Natural killer cell (primary cell): ENCODE results near the gene DYNLL2. TPM values are rescaled to one million over a fixed set of nuclear protein-coding genes. Genes with fewer than 3 reads are reported as not detected.
"Not testable (repeated sequence)": the region's sequence is repeated elsewhere in the genome, so short reads cannot be mapped to it uniquely, and the experiment has no call there.

Source experiments
- ATAC-seq, 3 donors: fragments of 150-1000 bp in 2 of 3; fragments of 200-7000 bp in 1 of 3; cut with Tn5 transposase; 1 replicate in 1 of 3; 2 replicates in 2 of 3; pipeline ENCODE4 v1.10.0; 2021; ENCODE audit warnings: mild to moderate bottlenecking in 2 of 3, moderate library complexity in 2 of 3
- DNase-seq, 2 donors: peaks; one replicate each; pipeline versions ENCODE4 v3.0.0 to v3.0.0-alpha.2; 2013 to 2021; ENCODE audit warnings: mixed read lengths in 1 of 2
- H3K27ac ChIP-seq: one replicate; pipeline ENCODE4 v1.5.1; 2013; ENCODE audit warnings: mild to moderate bottlenecking, low read length
- H3K27me3 ChIP-seq: one replicate; pipeline ENCODE4 v1.6.1; 2013; ENCODE audit warnings: low read length; ENCODE audit not compliant: control insufficient read depth, insufficient read depth
- H3K36me3 ChIP-seq: one replicate; pipeline ENCODE4 v1.6.1; 2013; ENCODE audit warnings: low read length; ENCODE audit not compliant: control insufficient read depth, insufficient read depth
- H3K4me1 ChIP-seq: one replicate; pipeline ENCODE4 v1.6.1; 2013; ENCODE audit warnings: low read length; ENCODE audit not compliant: control insufficient read depth, insufficient read depth
- H3K4me3 ChIP-seq: one replicate; pipeline ENCODE4 v1.5.1; 2013; ENCODE audit warnings: low read length
- H3K9me3 ChIP-seq: one replicate; pipeline ENCODE4 v1.6.1; 2013; ENCODE audit warnings: low read length; ENCODE audit not compliant: control insufficient read depth, insufficient read depth
- H3K27ac Mint-ChIP-seq, 2 donors: one replicate each; pipeline ENCODE4 v1.8.0; 2022; ENCODE audit warnings: mild to moderate bottlenecking in 2 of 2, mixed read lengths in 2 of 2, moderate library complexity in 1 of 2
- H3K27me3 Mint-ChIP-seq, 2 donors: one replicate each; pipeline ENCODE4 v1.8.0; 2022; ENCODE audit warnings: low read depth in 2 of 2, mixed read lengths in 2 of 2
- H3K36me3 Mint-ChIP-seq: one replicate; pipeline ENCODE4 v1.8.0; 2022; ENCODE audit warnings: mixed read lengths
- H3K4me1 Mint-ChIP-seq, 2 donors: one replicate each; pipeline ENCODE4 v1.8.0; 2022; ENCODE audit warnings: mixed read lengths in 2 of 2
- H3K4me3 Mint-ChIP-seq: one replicate; pipeline ENCODE4 v1.8.0; 2022; ENCODE audit warnings: mild to moderate bottlenecking, moderate library complexity, mixed read lengths
- H3K9me3 Mint-ChIP-seq, 2 donors: one replicate each; pipeline ENCODE4 v1.8.0; 2022; ENCODE audit warnings: mixed read lengths in 2 of 2
- WGBS: methylation state at CpG from one replicate; pipeline ENCODE4 v1.1.7; 2013; ENCODE audit warnings: missing lambda C conversion rate; ENCODE audit not compliant: insufficient coverage; 5-methylcytosine and 5-hydroxymethylcytosine counted together
- intact Hi-C: fragments of 100-400 bp; cut with micrococcal nuclease; formaldehyde crosslinking; loops from one replicate; pipeline ENCODE4 v1.14.2; 2022
- total RNA-seq, 4 donors: library from RNA; stranded (reverse); fragments of 120-200 nt in 1 of 4; gene quantifications; one replicate each; pipeline versions ENCODE4 v1.2.3 to v1.2.4, GENCODE V29; 2013 to 2022
- TF ChIP-seq, protein P1 (sequence below): fragments of 200-600 bp; IDR thresholded peaks from one replicate; pipeline ENCODE4 v1.8.0; 2022; ENCODE audit warnings: antibody characterized with exemption

The DYNLL2 gene
- total RNA-seq, 3 donors from 2014 or later (not counting 1 experiment from before 2014, with no cell fraction given), result 25.6 to 37.0 (median 36.1) TPM

GRCh38 chr17:58066401-58066800 is 16.8 kb upstream of the DYNLL2 start:
- TF ChIP-seq, protein P1, sequence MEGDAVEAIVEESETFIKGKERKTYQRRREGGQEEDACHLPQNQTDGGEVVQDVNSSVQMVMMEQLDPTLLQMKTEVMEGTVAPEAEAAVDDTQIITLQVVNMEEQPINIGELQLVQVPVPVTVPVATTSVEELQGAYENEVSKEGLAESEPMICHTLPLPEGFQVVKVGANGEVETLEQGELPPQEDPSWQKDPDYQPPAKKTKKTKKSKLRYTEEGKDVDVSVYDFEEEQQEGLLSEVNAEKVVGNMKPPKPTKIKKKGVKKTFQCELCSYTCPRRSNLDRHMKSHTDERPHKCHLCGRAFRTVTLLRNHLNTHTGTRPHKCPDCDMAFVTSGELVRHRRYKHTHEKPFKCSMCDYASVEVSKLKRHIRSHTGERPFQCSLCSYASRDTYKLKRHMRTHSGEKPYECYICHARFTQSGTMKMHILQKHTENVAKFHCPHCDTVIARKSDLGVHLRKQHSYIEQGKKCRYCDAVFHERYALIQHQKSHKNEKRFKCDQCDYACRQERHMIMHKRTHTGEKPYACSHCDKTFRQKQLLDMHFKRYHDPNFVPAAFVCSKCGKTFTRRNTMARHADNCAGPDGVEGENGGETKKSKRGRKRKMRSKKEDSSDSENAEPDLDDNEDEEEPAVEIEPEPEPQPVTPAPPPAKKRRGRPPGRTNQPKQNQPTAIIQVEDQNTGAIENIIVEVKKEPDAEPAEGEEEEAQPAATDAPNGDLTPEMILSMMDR, result no peak
- ATAC-seq (no peak), DNase-seq (no peak)
- no peak overlapping the region for H3K4me3 ChIP-seq
- Mint-ChIP-seq H3K36me3 (no peaks in the 10 kb centered on the region), H3K27me3 (peaks cover 18 to 24% of the 10 kb centered on the region in 2 donors), H3K4me1 (no peaks in the 10 kb centered on the region), H3K27ac (no peak overlapping the region), H3K9me3 (no peaks in the 10 kb centered on the region), H3K4me3 (no peak overlapping the region)
- intact Hi-C loops, result no loop called here
- no peaks in the 10 kb centered on the region for H3K36me3 ChIP-seq
- H3K27me3 ChIP-seq, result peaks cover 3% of the 10 kb centered on the region
- H3K9me3 ChIP-seq, result no peaks in the 10 kb centered on the region
- no peak overlapping the region for H3K27ac ChIP-seq
- no peaks in the 10 kb centered on the region for H3K4me1 ChIP-seq
- WGBS, result 56% methylated on average over 4 of the region's 4 CpGs

DNA sequence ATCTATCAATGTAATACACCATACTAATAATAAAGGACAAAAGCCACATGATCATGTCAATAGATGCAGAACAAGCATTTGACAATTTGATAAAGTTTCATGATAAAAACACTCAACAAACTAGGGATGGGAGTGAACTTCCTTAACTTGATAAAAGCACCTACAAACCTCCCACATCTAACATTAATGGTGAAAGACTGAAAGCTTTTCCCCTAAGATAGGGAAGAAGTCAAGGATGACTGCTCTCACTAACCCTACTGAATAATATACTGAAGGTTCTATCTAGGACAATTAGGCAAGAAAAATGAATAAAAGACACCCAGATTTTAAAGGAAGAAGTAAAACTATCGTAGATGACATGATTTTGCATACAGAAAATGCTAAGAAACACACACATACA is 10.4 kb upstream of the DYNLL2 start:
- DNase-seq, result no peak
- peaks cover 21 to 46% of the 10 kb centered on the region in 2 donors for H3K27me3 Mint-ChIP-seq
- no peak for ATAC-seq
- Histone ChIP-seq H3K27me3 (peaks cover 3% of the 10 kb centered on the region), H3K4me1 (no peaks in the 10 kb centered on the region), H3K9me3 (no peaks in the 10 kb centered on the region), H3K27ac (no peak overlapping the region), H3K4me3 (no peak overlapping the region), H3K36me3 (no peaks in the 10 kb centered on the region)
- H3K9me3 Mint-ChIP-seq, result no peaks in the 10 kb centered on the region
- TF ChIP-seq, protein P1, result no peak
- no peak overlapping the region for H3K27ac Mint-ChIP-seq
- intact Hi-C loops, result no loop called here
- no peaks in the 10 kb centered on the region for H3K4me1 Mint-ChIP-seq
- WGBS, result no CpG with 5 or more reads among the region's 1 CpG
- H3K36me3 Mint-ChIP-seq, result no peaks in the 10 kb centered on the region
- H3K4me3 Mint-ChIP-seq, result no peak overlapping the region

DNA sequence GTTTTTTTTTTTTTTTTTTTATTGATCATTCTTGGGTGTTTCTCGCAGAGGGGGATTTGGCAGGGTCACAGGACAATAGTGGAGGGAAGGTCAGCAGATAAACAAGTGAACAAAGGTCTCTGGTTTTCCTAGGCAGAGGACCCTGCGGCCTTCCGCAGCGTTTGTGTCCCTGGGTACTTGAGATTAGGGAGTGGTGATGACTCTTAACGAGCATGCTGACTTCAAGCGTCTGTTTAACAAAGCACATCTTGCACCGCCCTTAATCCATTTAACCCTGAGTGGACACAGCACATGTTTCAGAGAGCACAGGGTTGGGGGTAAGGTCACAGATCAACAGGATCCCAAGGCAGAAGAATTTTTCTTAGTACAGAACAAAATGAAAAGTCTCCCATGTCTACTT is 10.0 kb upstream of the DYNLL2 start:
- no CpG with 5 or more reads among the region's 7 CpGs for WGBS

GRCh38 chr17:58074406-58074805 is 8.8 kb upstream of the DYNLL2 start:
- ATAC-seq, DNase-seq, H3K9me3 Mint-ChIP-seq: not testable (repeated sequence)

More for the DNA sequence above, 10.0 kb upstream of the DYNLL2 start:
- H3K27me3 ChIP-seq, H3K4me1 Mint-ChIP-seq, H3K4me1 ChIP-seq, DNase-seq, ATAC-seq, H3K9me3 ChIP-seq, H3K36me3 Mint-ChIP-seq, H3K4me3 Mint-ChIP-seq, H3K9me3 Mint-ChIP-seq, H3K4me3 ChIP-seq, H3K27ac Mint-ChIP-seq, H3K36me3 ChIP-seq, intact Hi-C loops, H3K27ac ChIP-seq: not testable (repeated sequence)
- H3K27me3 Mint-ChIP-seq, result peaks cover 21 to 46% of the 10 kb centered on the region in 2 donors

More at GRCh38 chr17:58074406-58074805, 8.8 kb upstream of the DYNLL2 start:
- H3K27ac ChIP-seq, H3K4me3 Mint-ChIP-seq, H3K36me3 ChIP-seq, H3K36me3 Mint-ChIP-seq, H3K4me1 ChIP-seq, H3K4me1 Mint-ChIP-seq, H3K9me3 ChIP-seq, intact Hi-C loops, H3K27me3 ChIP-seq, H3K27ac Mint-ChIP-seq, H3K4me3 ChIP-seq: not testable (repeated sequence)
- H3K27me3 Mint-ChIP-seq, result peaks cover 17 to 42% of the 10 kb centered on the region in 2 donors
- WGBS, result 99% methylated on average over 11 of the region's 28 CpGs
